HepG2 (cell line): ENCODE data around the gene CHST3.

Experiments used
- CTCF ChIP-seq: sonication (generic); formaldehyde crosslinking; IDR thresholded peaks from 2 replicates; pipeline ENCODE4 v1.5.0; 2020; ENCODE audit warnings: mild to moderate bottlenecking, missing genetic modification reagents, moderate library complexity
- YY1 ChIP-seq: IDR thresholded peaks from 2 replicates; pipeline ENCODE4 v1.6.1; 2011; ENCODE audit warnings: low read length, low read depth, moderate library complexity, mild to moderate bottlenecking; ENCODE audit not compliant: insufficient read depth, insufficient replicate concordance
- ZNF720 ChIP-seq: sonication (generic); formaldehyde crosslinking; IDR thresholded peaks from 2 replicates; pipeline ENCODE4 v1.4.0; 2020; ENCODE audit warnings: missing genetic modification reagents

- TF ChIP-seq ZNF720 (CRISPR knock-in tag) (no peak), YY1 (no peak), CTCF (CRISPR knock-in tag) (no peak)
These were observed 95.0 kb downstream of the CHST3 start for GRCh38 chr10:72058989-72059842.
